NCI-H1048 (cell line): Measurements from ENCODE around the gene SULF2.

Experiments used
- DNase-seq: peaks from one replicate; lab custom pipeline; 2025; lab: John Stamatoyannopoulos, UW

Gene SULF2

GRCh38 chr20:47760686-47761481, 24.4 kb downstream of the SULF2 start:
- no peak for DNase-seq

- DNase-seq, result no peak
Measured at GRCh38 chr20:47758517-47759450, 26.5 kb downstream of the SULF2 start.

- no peak for DNase-seq
Measured at GRCh38 chr20:47757145-47758035, 27.9 kb downstream of the SULF2 start.

- DNase-seq, result no peak
Measured at GRCh38 chr20:47754946-47755652, 30.2 kb downstream of the SULF2 start.

GRCh38 chr20:47754388-47754715, 30.9 kb downstream of the SULF2 start:
- DNase-seq, result no peak

GRCh38 chr20:47753576-47754387, 31.5 kb downstream of the SULF2 start:
- DNase-seq, result no peak

GRCh38 chr20:47751449-47751848, 33.8 kb downstream of the SULF2 start:
- DNase-seq, result no peak

- DNase-seq, result no peak
Measured at GRCh38 chr20:47749339-47749738, 35.9 kb downstream of the SULF2 start.

- DNase-seq, result no peak
Measured at GRCh38 chr20:47748823-47749222, 36.5 kb downstream of the SULF2 start.

- no peak for DNase-seq
Measured at GRCh38 chr20:47748069-47748468, 37.2 kb downstream of the SULF2 start.

GRCh38 chr20:47747669-47748031, 37.6 kb downstream of the SULF2 start:
- no peak for DNase-seq

- no peak for DNase-seq
Measured at GRCh38 chr20:47744803-47745202, 40.5 kb downstream of the SULF2 start.

GRCh38 chr20:47743671-47744070, 41.6 kb downstream of the SULF2 start:
- DNase-seq, result no peak

- DNase-seq, result no peak
Measured at GRCh38 chr20:47741669-47742608, 43.3 kb downstream of the SULF2 start.

GRCh38 chr20:47740862-47741184, 44.5 kb downstream of the SULF2 start:
- DNase-seq, result no peak

GRCh38 chr20:47740121-47740861, 45.0 kb downstream of the SULF2 start:
- DNase-seq, result no peak

- no peak for DNase-seq
Measured at GRCh38 chr20:47737923-47738322, 47.4 kb downstream of the SULF2 start.

- DNase-seq, result no peak
Measured at GRCh38 chr20:47736570-47737152, 48.6 kb downstream of the SULF2 start.
